C4-2B (cell line): ENCODE data around the gene ISX.
"Not testable (repeated sequence)": the region's sequence is repeated elsewhere in the genome, so short reads cannot be mapped to it uniquely, and the experiment has no call there.

Experiments
- H3K27ac ChIP-seq: fragments of 450-650 bp; 2 replicates; pipeline ENCODE4 v1.5.1; 2017
- CTCF ChIP-seq: fragments of 450-650 bp; conservative IDR thresholded peaks from 2 replicates; pipeline ENCODE4 v1.5.1; 2017; ENCODE audit warnings: mild to moderate bottlenecking
- ZFX ChIP-seq: fragments of 450-650 bp; IDR thresholded peaks from 2 replicates; pipeline ENCODE4 v1.6.1; 2017

The ISX gene

GRCh38 chr22:35065796-35066218 lies at the start of gene ISX:
ISX (plus strand) TSS chr22:35066158; CDS start chr22:35067088, 930 bp downstream.
- H3K27ac ChIP-seq: peak within 1 kb of the TSS; percentile 84
- no peak for TF ChIP-seq ZFX
- TF ChIP-seq CTCF: no peak

- TF ChIP-seq CTCF (no peak), ZFX (no peak)
Observed at GRCh38 chr22:35016909-35017308, 49.0 kb upstream of the ISX start.

GRCh38 chr22:35018995-35019394 lies 47.0 kb upstream of the ISX start:
- no peak overlapping the region for H3K27ac ChIP-seq
- TF ChIP-seq ZFX (no peak), CTCF (no peak)

More at GRCh38 chr22:35016909-35017308, 49.0 kb upstream of the ISX start:
- H3K27ac ChIP-seq: no peak overlapping the region

GRCh38 chr22:35020517-35020916 lies 45.4 kb upstream of the ISX start:
- peak overlapping the region; percentile 35; the same call in 1 of the 2 replicates for H3K27ac ChIP-seq
- TF ChIP-seq CTCF (no peak), ZFX (no peak)

GRCh38 chr22:35021161-35021560 lies 44.8 kb upstream of the ISX start:
- H3K27ac ChIP-seq: peak overlapping the region; percentile 35; the same call in 1 of the 2 replicates
- no peak for TF ChIP-seq ZFX

GRCh38 chr22:35022291-35022690 lies 43.7 kb upstream of the ISX start:
- no peak overlapping the region for H3K27ac ChIP-seq
- TF ChIP-seq CTCF (no peak), ZFX (no peak)

- H3K27ac ChIP-seq: no peak overlapping the region
- TF ChIP-seq CTCF: peak; percentile 96
- no peak for TF ChIP-seq ZFX
Observed at GRCh38 chr22:35023692-35024363, 42.1 kb upstream of the ISX start.

GRCh38 chr22:35024364-35024692 lies 41.6 kb upstream of the ISX start:
- no peak overlapping the region for H3K27ac ChIP-seq
- TF ChIP-seq CTCF (peak; percentile 48), ZFX (no peak)

GRCh38 chr22:35030112-35030511 lies 35.8 kb upstream of the ISX start:
- H3K27ac ChIP-seq: not testable (repeated sequence)
